MG63 (cell line): ENCODE data around the gene ZCWPW1. TPM values are rescaled to one million over a fixed set of nuclear protein-coding genes. Genes with fewer than 3 reads are reported as not detected.

ENCODE experiments used
- DNase-seq: peaks from one replicate; pipeline ENCODE4 v3.0.0-alpha.2; 2020
- H3K27me3 ChIP-seq: fragments of 250-450 bp; sonication (Bioruptor Pico); 2 replicates; pipeline ENCODE4 v1.5.1; 2020; ENCODE audit warnings: mild to moderate bottlenecking, moderate library complexity
- H3K36me3 ChIP-seq: fragments of 250-450 bp; sonication (Bioruptor Pico); 2 replicates; pipeline ENCODE4 v1.5.1; 2020; ENCODE audit warnings: mild to moderate bottlenecking, moderate library complexity
- H3K4me3 ChIP-seq: fragments of 250-450 bp; sonication (Bioruptor Pico); 2 replicates; pipeline ENCODE4 v1.5.1; 2020; ENCODE audit warnings: mild to moderate bottlenecking, moderate library complexity
- H3K9me3 ChIP-seq: fragments of 250-450 bp; sonication (Bioruptor Pico); 2 replicates; pipeline ENCODE4 v1.5.1; 2020; ENCODE audit warnings: mild to moderate bottlenecking, moderate library complexity
- total RNA-seq: library from RNA; depleted of rRNA; stranded (reverse); fragments of >200 nt; shearing (Covaris generic); gene quantifications from 2 replicates; pipeline ENCODE4 v1.2.3, GENCODE V29; 2014; ENCODE audit warnings: low replicate concordance

The ZCWPW1 gene
- total RNA-seq, 1 experiment from 2014 or later = 6.8 TPM

- Histone ChIP-seq H3K36me3 (peaks cover 26% of the 10 kb centered on the region), H3K27me3 (no peaks in the 10 kb centered on the region)
Observed at GRCh38 chr7:100438172-100438571, 9.7 kb upstream of the ZCWPW1 start.

DNA sequence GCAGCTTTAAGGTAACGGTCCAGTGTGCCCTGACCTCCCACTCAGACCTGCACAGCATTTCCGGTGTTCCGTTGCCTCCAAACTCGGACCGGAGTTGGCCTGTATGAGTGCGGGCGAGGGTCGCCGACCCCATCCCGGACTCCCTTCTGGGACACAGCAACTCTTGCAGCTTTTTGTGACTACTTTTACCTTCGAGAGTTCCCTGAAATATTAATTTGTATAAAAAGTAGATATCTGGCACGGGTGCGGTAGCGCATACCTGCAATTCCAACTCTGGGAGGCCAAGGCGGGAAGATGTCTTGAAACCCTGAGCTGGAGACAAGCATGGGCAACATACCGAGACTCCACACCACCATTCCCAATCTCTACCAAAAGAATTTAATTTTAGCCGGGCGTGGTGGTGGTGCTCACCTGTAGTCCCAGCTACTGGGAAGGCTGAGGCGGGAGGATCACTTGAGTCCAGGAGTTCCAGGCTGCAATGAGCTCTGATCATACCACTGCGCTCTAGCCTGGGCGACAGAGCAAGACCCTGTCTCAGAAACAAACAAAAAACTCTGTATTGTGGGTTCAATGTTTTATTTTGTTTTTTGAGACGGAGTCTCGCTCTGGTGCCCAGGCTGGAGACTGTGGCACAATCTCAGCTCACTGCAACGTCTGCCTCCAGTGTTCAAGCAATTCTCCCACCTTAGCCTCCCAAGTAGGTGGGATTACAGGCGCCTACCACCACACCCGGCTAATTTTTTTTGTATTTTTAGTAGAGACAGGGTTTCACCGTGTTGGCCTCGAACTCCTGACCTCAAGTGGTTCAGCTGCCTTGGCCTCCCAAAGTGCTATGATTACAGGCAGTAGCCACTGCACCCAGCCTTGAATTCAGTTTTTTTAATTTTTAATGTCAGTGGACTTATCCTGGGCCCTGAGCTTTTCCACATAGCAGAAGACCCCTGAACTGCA, 8.9 kb upstream of the ZCWPW1 start:
- H3K27me3 ChIP-seq = no peaks in the 10 kb centered on the region
- no peaks in the 10 kb centered on the region for H3K9me3 ChIP-seq
- H3K4me3 ChIP-seq = no peak overlapping the region
- DNase-seq = no peak
- peaks cover 34% of the 10 kb centered on the region for H3K36me3 ChIP-seq

More at GRCh38 chr7:100438172-100438571, 9.7 kb upstream of the ZCWPW1 start:
- H3K4me3 ChIP-seq = no peak overlapping the region
- DNase-seq = no peak
- no peaks in the 10 kb centered on the region for H3K9me3 ChIP-seq

DNA sequence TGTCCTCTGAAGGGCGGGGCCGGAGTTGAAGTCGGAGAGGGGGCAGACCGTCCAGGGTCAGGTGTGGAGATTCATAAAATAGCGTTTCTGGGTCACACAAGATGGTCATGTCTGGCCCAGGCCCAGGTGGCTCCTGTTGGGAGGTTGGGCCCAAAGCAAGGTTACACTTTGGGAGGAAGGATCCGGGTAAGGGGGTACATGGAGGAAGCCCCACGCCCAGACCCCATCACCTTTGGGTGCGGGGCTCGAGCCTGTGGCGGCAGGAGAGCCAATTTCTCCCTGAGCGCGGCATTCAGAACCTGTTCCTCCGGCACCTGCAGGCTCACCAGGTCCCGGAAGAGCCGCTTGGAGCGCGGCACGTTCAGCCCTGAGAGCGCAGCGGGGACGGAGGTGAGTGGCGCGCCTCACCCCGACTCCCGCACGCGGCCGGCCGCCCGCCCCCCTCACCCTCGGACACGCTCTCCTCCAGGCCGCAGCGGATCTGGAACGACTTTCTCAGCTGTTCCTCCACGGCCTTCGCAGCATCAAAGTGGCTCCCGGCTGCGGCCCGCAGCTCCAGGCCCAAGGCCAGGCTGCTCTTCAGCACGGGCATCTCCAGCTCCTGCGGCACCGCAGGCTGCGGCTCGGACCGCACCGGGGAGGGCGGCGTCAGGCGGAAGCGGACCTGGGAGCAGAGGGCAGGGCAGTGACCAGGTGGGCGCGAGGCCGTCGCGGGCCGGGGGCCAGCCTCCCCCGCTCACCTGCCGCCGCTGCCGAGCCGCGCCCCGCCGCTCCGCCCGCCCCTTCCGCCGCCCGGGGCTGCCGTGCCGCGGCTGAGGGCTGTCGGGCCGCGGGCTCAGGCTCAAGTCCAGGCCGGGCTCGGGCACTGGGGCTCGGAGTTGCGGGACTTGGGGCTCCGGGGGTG, 7.2 kb upstream of the ZCWPW1 start:
- no peaks in the 10 kb centered on the region for H3K9me3 ChIP-seq
- no peaks in the 10 kb centered on the region for H3K27me3 ChIP-seq
- H3K36me3 ChIP-seq = peaks cover 45% of the 10 kb centered on the region
- DNase-seq = peak; percentile 29
- peak overlapping the region; percentile 71 for H3K4me3 ChIP-seq

DNA sequence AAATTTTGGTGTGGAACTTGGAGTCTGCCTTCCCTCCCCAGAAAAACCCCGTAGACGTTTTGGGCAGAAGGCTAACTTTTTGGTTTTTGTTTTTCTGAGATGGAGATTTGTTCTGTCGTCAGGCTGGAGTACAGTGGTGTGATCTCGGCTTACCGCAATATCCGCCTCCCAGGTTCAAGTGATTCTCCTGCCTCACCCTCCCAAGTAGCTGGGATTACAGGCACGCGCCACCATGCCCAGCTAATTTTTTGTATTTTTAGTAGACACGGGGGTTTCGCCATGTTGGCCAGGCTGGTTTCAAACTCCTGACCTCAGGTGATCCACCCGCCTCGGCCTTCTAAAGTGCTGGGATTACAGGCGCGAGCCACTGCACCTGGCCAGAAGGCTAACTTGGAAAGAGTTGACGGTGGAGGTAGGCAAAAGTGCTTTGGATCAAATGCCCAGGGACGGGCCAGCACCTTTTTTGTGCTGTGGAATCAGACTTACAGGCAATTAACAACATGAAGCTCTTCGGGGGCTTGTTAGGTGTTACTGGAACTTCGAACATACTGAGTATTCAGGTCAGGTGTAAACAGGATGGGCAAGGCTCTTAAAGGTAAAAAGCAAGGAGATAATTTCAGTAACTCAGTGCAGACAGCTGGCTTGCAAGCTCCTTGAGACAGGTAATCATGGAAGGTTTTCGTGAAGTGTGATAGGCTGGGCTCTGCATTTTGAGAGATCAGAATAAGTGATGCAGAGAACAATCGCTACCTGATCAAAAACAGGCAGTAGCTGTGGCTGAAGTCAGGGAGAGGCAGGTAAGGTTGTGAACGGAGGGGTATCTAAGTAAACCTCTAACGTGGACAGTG, 6.0 kb upstream of the ZCWPW1 start:
- Histone ChIP-seq H3K36me3 (peaks cover 48% of the 10 kb centered on the region), H3K4me3 (peak overlapping the region; percentile 71), H3K9me3 (no peaks in the 10 kb centered on the region), H3K27me3 (no peaks in the 10 kb centered on the region)
- no peak for DNase-seq

DNA sequence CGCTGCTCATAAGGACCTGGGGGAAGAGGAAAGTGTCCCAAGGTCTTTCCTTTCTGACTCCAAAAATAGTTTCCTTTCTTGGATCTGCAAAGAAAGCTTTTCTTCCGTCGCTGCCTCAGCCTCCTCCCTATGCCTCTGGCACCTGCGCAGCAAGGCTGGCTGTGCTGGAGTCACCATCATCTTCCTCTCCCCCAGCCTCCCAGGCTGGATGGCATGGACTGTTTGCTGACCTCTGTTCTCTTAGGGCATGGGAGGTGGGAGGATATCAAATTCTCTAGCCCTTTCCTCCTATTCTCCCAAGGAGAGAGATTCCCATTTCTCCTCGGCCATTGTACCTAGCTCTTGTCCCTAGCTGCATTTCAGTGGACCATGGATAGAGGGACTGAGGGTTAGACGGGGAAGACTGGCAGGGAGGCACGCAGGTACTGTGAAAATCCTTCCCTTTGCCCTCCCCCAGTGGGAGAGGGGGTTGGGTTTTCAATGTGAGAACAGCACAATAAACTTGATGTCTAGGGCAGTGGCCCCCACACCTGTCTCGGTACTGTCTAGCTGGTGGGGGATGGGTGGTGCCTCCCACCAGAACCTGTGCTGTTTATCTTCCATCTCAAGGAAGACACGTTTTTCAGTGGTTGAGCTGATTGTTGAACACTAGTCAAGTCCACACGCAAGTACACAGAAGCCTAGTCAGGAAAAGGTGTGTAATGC, 5.2 kb upstream of the ZCWPW1 start:
- no peaks in the 10 kb centered on the region for H3K27me3 ChIP-seq
- H3K4me3 ChIP-seq = no peak overlapping the region
- no peaks in the 10 kb centered on the region for H3K9me3 ChIP-seq
- no peak for DNase-seq
- H3K36me3 ChIP-seq = peaks cover 48% of the 10 kb centered on the region

- Histone ChIP-seq H3K36me3 (peaks cover 48% of the 10 kb centered on the region), H3K4me3 (no peak overlapping the region), H3K9me3 (no peaks in the 10 kb centered on the region), H3K27me3 (no peaks in the 10 kb centered on the region)
- no peak for DNase-seq
Observed at GRCh38 chr7:100433276-100433591, 4.7 kb upstream of the ZCWPW1 start.

- DNase-seq = no peak
- Histone ChIP-seq H3K4me3 (no peak overlapping the region), H3K9me3 (no peaks in the 10 kb centered on the region), H3K36me3 (peaks cover 48% of the 10 kb centered on the region), H3K27me3 (no peaks in the 10 kb centered on the region)
Observed at GRCh38 chr7:100432621-100433275, 4.2 kb upstream of the ZCWPW1 start.

DNA sequence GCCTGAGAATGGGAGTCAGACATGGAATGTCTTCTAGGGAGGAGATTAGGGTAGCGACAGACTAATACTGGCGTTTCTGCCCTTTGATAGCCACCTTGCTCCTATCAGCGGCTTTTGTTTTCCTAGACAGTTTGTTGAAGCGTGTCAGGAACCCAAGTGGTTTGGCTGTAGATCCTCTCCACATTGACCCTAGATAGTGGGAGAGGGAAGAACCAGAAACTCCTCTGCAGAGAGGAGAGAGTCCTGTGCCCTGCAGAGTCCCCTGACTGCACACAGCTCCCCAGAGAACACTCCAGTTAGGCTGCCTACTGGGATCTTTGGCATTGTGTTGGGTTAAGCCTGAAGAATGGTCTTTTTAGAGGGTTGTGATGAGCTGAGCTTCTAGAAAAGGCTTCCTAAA, 3.5 kb upstream of the ZCWPW1 start:
- no peaks in the 10 kb centered on the region for H3K9me3 ChIP-seq
- no peaks in the 10 kb centered on the region for H3K27me3 ChIP-seq
- peaks cover 48% of the 10 kb centered on the region for H3K36me3 ChIP-seq
- no peak for DNase-seq
- H3K4me3 ChIP-seq = no peak overlapping the region

DNA sequence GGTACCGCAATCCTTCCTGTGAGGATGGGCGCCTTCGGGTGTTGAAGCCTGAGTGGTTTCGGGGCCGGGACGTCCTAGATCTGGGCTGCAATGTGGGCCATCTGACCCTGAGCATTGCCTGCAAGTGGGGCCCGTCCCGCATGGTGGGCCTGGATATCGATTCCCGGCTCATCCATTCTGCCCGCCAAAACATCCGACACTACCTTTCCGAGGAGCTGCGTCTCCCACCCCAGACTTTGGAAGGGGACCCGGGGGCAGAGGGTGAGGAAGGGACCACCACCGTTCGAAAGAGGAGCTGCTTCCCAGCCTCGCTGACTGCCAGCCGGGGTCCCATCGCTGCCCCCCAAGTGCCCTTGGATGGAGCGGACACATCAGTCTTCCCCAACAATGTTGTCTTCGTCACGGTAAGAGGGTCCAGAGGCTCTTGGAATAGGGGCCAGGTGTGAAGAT, 2.8 kb upstream of the ZCWPW1 start:
- Histone ChIP-seq H3K9me3 (no peaks in the 10 kb centered on the region), H3K4me3 (no peak overlapping the region), H3K27me3 (no peaks in the 10 kb centered on the region), H3K36me3 (peaks cover 48% of the 10 kb centered on the region)
- DNase-seq = no peak

DNA sequence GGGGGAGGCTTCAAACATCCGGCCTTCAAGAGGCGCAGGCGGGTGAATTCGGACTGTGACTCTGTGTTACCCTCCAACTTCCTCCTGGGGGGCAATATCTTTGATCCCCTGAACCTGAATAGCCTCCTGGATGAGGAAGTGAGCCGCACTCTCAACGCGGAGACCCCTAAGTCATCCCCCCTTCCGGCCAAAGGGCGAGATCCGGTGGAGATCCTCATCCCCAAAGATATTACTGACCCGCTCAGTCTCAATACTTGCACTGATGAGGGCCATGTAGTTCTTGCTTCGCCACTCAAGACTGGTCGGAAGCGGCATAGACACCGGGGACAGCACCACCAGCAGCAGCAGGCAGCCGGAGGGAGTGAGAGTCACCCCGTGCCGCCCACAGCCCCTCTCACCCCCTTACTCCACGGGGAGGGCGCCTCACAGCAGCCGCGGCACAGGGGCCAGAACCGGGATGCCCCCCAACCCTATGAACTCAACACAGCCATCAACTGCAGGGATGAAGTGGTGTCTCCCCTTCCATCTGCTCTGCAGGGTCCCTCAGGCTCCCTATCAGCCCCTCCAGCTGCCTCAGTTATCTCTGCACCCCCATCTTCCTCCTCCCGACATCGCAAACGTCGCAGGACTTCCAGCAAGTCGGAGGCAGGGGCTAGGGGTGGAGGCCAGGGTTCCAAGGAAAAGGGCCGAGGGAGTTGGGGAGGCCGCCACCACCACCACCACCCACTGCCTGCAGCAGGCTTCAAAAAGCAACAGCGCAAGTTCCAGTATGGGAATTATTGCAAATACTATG, 2.2 kb upstream of the ZCWPW1 start:
- DNase-seq = no peak
- Histone ChIP-seq H3K4me3 (peak overlapping the region; percentile 94), H3K9me3 (no peaks in the 10 kb centered on the region), H3K36me3 (peaks cover 46% of the 10 kb centered on the region), H3K27me3 (no peaks in the 10 kb centered on the region)

DNA sequence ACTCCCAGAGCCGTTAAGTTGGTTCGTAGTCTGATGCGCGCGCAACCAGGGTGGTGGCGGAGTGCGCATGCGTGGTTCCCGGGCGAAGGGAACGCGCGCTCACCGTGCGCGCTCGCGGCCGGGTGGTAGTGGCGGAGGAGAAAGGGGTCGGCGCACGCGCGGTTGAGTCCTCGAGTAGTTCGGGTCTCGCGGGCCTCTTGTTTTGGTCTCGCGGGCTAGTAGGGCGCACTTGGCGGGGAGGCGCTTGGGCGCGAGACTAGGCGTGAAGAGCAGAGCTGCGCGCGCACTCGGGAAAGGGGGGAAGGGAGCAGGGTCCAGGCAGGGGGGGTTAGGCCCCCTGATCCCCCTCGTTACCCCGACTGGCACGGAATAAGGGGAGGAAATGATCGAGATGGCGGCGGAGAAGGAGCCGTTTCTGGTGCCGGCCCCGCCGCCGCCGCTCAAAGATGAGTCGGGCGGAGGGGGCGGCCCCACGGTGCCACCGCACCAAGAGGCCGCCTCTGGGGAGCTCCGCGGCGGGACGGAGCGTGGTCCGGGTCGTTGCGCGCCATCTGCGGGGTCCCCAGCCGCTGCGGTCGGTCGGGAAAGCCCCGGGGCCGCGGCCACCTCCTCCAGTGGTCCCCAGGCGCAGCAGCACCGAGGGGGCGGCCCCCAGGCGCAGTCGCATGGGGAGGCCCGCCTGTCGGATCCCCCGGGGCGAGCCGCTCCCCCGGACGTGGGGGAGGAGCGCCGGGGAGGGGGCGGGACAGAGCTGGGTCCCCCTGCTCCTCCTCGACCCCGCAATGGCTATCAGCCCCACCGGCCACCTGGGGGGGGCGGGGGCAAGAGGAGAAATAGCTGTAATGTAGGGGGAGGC, 1.4 kb upstream of the ZCWPW1 start, which contains the start of gene MEPCE:
MEPCE (plus strand) TSS at position 195 of the 856 bp plus-strand sequence; CDS start at position 383, 188 bp downstream.
- DNase-seq = peak; percentile 87
- no peaks in the 10 kb centered on the region for H3K9me3 ChIP-seq
- peaks cover 38% of the 10 kb centered on the region for H3K36me3 ChIP-seq
- H3K4me3 ChIP-seq = peak within 1 kb of the TSS; percentile 94
- no peaks in the 10 kb centered on the region for H3K27me3 ChIP-seq

DNA sequence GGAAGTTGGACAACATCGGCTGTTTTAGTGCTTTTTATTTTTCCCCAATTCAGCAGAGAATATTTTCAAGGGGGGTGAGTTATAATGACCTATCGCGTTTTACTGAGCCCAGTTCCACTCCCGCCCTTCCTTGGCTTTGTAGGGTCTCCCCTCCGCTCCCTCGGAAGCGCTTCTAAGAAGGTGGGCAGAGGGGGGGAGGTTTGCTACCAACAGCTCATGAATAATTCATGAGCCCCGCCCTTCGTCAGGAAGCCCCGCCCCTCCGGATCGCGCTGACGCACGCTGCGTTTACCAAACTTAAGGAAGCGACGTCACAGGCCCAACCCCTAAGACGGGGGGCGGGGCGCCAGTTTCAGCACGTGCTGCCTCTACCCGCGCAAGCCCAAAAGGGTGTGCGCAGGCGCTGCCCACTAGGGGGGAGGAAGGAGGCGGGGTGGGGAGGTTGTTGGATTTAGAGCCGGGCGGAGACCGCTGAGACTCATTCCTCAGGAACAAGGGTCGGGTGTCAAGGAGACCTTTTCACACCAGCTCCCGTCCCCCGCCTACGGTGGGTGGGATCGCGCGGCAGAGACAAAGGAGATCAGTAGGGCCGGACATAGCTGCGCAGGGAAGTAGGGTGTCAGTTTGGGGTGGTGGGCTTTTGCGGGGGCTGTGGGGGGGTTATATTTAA, 599 bp upstream of the ZCWPW1 start:
- peak; percentile 98 for DNase-seq
- H3K36me3 ChIP-seq = peaks cover 30% of the 10 kb centered on the region
- peak overlapping the region; percentile 94 for H3K4me3 ChIP-seq
- H3K27me3 ChIP-seq = no peaks in the 10 kb centered on the region
- H3K9me3 ChIP-seq = no peaks in the 10 kb centered on the region

DNA sequence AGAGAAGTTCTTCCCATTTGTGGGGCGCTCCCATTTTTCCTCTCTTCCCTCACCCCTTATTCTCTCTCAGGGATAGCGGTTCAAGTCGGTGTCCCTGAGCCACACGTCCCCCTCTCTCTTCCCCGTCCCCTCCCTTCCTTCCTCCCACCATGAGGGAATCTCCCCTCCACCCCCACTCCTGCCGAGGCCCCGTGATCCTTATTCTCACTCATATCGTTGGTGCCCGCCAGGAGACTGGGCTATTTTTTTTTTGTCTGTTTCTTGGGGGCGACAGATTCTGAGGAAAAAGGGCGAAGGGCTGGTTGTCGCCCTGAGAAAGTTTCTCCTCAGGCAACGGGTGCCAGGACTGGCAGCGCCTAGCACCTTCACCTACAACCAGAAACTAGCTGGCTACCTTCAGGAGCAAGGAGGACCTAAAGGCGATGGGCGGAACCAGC, 723 bp downstream of the ZCWPW1 start:
- Histone ChIP-seq H3K4me3 (peak overlapping the region; percentile 94), H3K9me3 (no peaks in the 10 kb centered on the region), H3K36me3 (peaks cover 17% of the 10 kb centered on the region), H3K27me3 (no peaks in the 10 kb centered on the region)
- DNase-seq = no peak
